GM12878 (cell line): ENCODE results near the gene KLHL3. TPM values are rescaled to one million over a fixed set of nuclear protein-coding genes. Genes with fewer than 3 reads are reported as not detected.

ENCODE experiments used
- ATAC-seq: fragments of 200-7000 bp; cut with Tn5 transposase; 3 replicates; pipeline ENCODE4 v1.9.1; 2020; ENCODE audit warnings: mild to moderate bottlenecking, moderate library complexity
- BruUV-seq: library from RNA; stranded (reverse); fragments of 400-500 nt; replicated peaks from 2 replicates; lab custom pipeline; 2021; lab: Mats Ljungman, UMichigan
- CTCF ChIA-PET: fragments of 300-600 bp; sonication (Branson Sonifier 250); formaldehyde crosslinking; extraction: SDS; loops from one replicate; lab custom pipeline; 2021; ENCODE audit warnings: inconsistent platforms; lab: Yijun Ruan, JAX
- POLR2A ChIA-PET: fragments of 350-600 bp; formaldehyde crosslinking; extraction: SDS; loops from one replicate; lab custom pipeline; 2021; ENCODE audit warnings: inconsistent platforms; lab: Charles Lee
- RAD21 ChIA-PET: fragments of 300-600 bp; sonication (Branson Sonifier 250); formaldehyde crosslinking; loops from one replicate; lab custom pipeline; 2023; ENCODE audit warnings: antibody characterized with exemption; ENCODE audit not compliant: unreplicated experiment; lab: Charles Lee
- SMC1A ChIA-PET: fragments of 300-600 bp; sonication (Branson Sonifier 250); formaldehyde crosslinking; loops from one replicate; lab custom pipeline; 2023; ENCODE audit not compliant: unreplicated experiment, uncharacterized antibody; lab: Charles Lee
- DNase-seq: peaks from one replicate; pipeline ENCODE4 v3.0.0-alpha.2; 2011; ENCODE audit warnings: low read depth, low spot score
- FAIRE-seq: peaks from 3 replicates; lab custom pipeline; 2011; peaks lifted over from hg19 to GRCh38; lab: Jason Lieb, UNC
- H2AFZ ChIP-seq: 2 replicates; pipeline ENCODE4 v1.6.0; 2011; ENCODE audit warnings: low read depth, low read length, control low read depth; ENCODE audit not compliant: control insufficient read depth
- H3K27ac ChIP-seq: 2 replicates; pipeline ENCODE4 v1.5.1; 2011; ENCODE audit warnings: control low read depth; ENCODE audit not compliant: control insufficient read depth, insufficient read depth
- H3K27me3 ChIP-seq, 2 experiments: replicated peaks in 1 of 2; 2 replicates each; pipeline versions ENCODE4 v1.6.0 to v1.6.1; 2011; ENCODE audit warnings: low read length in 1 of 2; ENCODE audit not compliant: control insufficient read depth in 2 of 2, insufficient read depth in 2 of 2
- H3K36me3 ChIP-seq, 2 experiments: 2 replicates each; pipeline ENCODE4 v1.5.1; 2011; ENCODE audit warnings: low read length in 1 of 2; ENCODE audit not compliant: control insufficient read depth in 2 of 2, insufficient read depth in 2 of 2
- H3K4me1 ChIP-seq: 2 replicates; pipeline ENCODE4 v1.6.1; 2011; ENCODE audit warnings: mild to moderate bottlenecking, low read length, moderate library complexity, mixed read lengths; ENCODE audit not compliant: control insufficient read depth, insufficient read depth
- H3K4me2 ChIP-seq: 2 replicates; pipeline ENCODE4 v1.6.0; 2011; ENCODE audit warnings: control low read depth; ENCODE audit not compliant: control insufficient read depth, insufficient read depth
- H3K4me3 ChIP-seq: fragments of 200-600 bp; sonication (generic); 2 replicates; pipeline ENCODE4 v1.5.1; 2016
- H3K79me2 ChIP-seq: 2 replicates; pipeline ENCODE4 v1.6.0; 2011; ENCODE audit warnings: low read length; ENCODE audit not compliant: control insufficient read depth, insufficient read depth
- H3K9ac ChIP-seq: 2 replicates; pipeline ENCODE4 v1.8.0; 2011; ENCODE audit warnings: low read length, control low read depth, mixed read lengths; ENCODE audit not compliant: control insufficient read depth, insufficient read depth
- H3K9me3 ChIP-seq: replicated peaks from 3 replicates; pipeline ENCODE4 v1.5.1; 2011; ENCODE audit warnings: mild to moderate bottlenecking, low read length; ENCODE audit not compliant: control insufficient read depth, insufficient read depth
- H4K20me1 ChIP-seq: 2 replicates; pipeline ENCODE4 v1.6.0; 2011; ENCODE audit not compliant: control insufficient read depth, insufficient read depth
- CHD1 ChIP-seq: IDR thresholded peaks from 2 replicates; pipeline ENCODE4 v1.6.1; 2012; ENCODE audit warnings: low read depth, low read length, improper control_type of control experiment
- CHD2 ChIP-seq: IDR thresholded peaks from 2 replicates; pipeline ENCODE4 v1.6.1; 2011; ENCODE audit warnings: low read depth, low read length, improper control_type of control experiment, borderline replicate concordance
- IRF3 ChIP-seq: fragments of 450-650 bp; IDR thresholded peaks from 2 replicates; pipeline ENCODE4 v1.6.1; 2014; ENCODE audit warnings: mild to moderate bottlenecking
- MAX ChIP-seq: IDR thresholded peaks from 2 replicates; pipeline ENCODE4 v1.6.1; 2012; ENCODE audit warnings: low read depth, low read length, improper control_type of control experiment
- NFYA ChIP-seq: IDR thresholded peaks from 2 replicates; pipeline ENCODE4 v1.6.1; 2011; ENCODE audit warnings: low read depth, mild to moderate bottlenecking, low read length, improper control_type of control experiment, borderline replicate concordance
- NR2C1 ChIP-seq: fragments of 450-650 bp; IDR thresholded peaks from 2 replicates; pipeline ENCODE4 v1.6.1; 2017; ENCODE audit warnings: antibody characterized with exemption, mild to moderate bottlenecking, moderate library complexity
- NR2F1 ChIP-seq: fragments of 450-650 bp; conservative IDR thresholded peaks from 2 replicates; pipeline ENCODE4 v1.6.1; 2017; ENCODE audit warnings: mild to moderate bottlenecking
- POLR2AphosphoS5 ChIP-seq: IDR thresholded peaks from 2 replicates; pipeline ENCODE4 v1.6.1; 2011; ENCODE audit warnings: mild to moderate bottlenecking, low read length, inconsistent platforms
- SPI1 ChIP-seq: IDR thresholded peaks from 2 replicates; pipeline ENCODE4 v1.6.1; 2011; ENCODE audit warnings: low read depth, mild to moderate bottlenecking, low read length, moderate library complexity, borderline replicate concordance; ENCODE audit not compliant: insufficient read depth
- SREBF1 ChIP-seq: IDR thresholded peaks from 2 replicates; pipeline ENCODE4 v1.6.1; 2012; ENCODE audit warnings: mild to moderate bottlenecking, low read length
- TAF1 ChIP-seq: IDR thresholded peaks from 2 replicates; pipeline ENCODE4 v1.6.1; 2011; ENCODE audit warnings: mild to moderate bottlenecking, low read depth, low read length, borderline replicate concordance
- YY1 ChIP-seq: IDR thresholded peaks from 2 replicates; pipeline ENCODE4 v1.6.1; 2011; ENCODE audit warnings: low read depth, mild to moderate bottlenecking, low read length
- WGBS: methylation state at CpG from one replicate; pipeline ENCODE4 v1.1.6; 2016; ENCODE audit warnings: low lambda C conversion rate; ENCODE audit not compliant: insufficient replicate concordance, insufficient coverage; ENCODE audit errors: missing lambda C conversion rate; 5-methylcytosine and 5-hydroxymethylcytosine counted together
- in situ Hi-C: fragments of 300-500 bp; cut with MboI; formaldehyde crosslinking; loops from 9 replicates; pipeline ENCODE4 v1.14.3; 2018; ENCODE audit warnings: mixed read lengths
- intact Hi-C: fragments of 100-400 bp; cut with micrococcal nuclease; formaldehyde crosslinking; loops from one replicate; pipeline ENCODE4 v1.14.2; 2022; ENCODE audit not compliant: unreplicated experiment
- polyA plus RNA-seq, 11 experiments: library from polyadenylated mRNA; depleted of rRNA in 4 of 11; unstranded in 6 of 11; stranded (reverse) in 5 of 11; fragments of >200 nt; fragmentation: Nextera tagmentation in 4 of 11; fragmentation: Illumina TruSeq in 1 of 11; extraction: Ambion mirVana in 4 of 11; extraction: Trizol in 1 of 11; gene quantifications; 1 replicate in 1 of 11; 2 replicates in 10 of 11; pipeline versions ENCODE4 v1.2.1 to v1.2.3, GENCODE V29; 2011 to 2016; ENCODE audit warnings: inconsistent platforms in 2 of 11, missing spikeins in 2 of 11, low read depth in 1 of 11
- total RNA-seq, 4 experiments: library from RNA; depleted of rRNA in 3 of 4; stranded (reverse); fragments of >200 nt in 3 of 4; fragmentation: Illumina TruSeq in 1 of 4; extraction: Trizol in 1 of 4; gene quantifications; 2 replicates each; pipeline versions ENCODE4 v1.2.1 to v1.2.3, GENCODE V29; 2013 to 2021
- TF ChIP-seq, protein P1 (sequence below): fragments of 450-650 bp; IDR thresholded peaks from 2 replicates; pipeline ENCODE4 v1.6.1; 2017; ENCODE audit warnings: mild to moderate bottlenecking, moderate library complexity

KLHL3 gene
- total and polyA plus RNA-seq, 10 of the 15 experiments (the other 5 are each of a cell fraction or from before 2014, with no cell fraction given): 1.7 to 11.7 (median 5.6) TPM

GRCh38 chr5:137598399-137598798, 137.5 kb downstream of the KLHL3 start:
- TF ChIP-seq CHD1: no peak
- no peak for TF ChIP-seq YY1
- TF ChIP-seq IRF3: no peak
- TF ChIP-seq NFYA: no peak
- in situ Hi-C loops (no loop called here), intact Hi-C loops (no loop called here)
- under 1% methylated on average over 6 of the region's 6 CpGs for WGBS
- H3K36me3 ChIP-seq: no peaks in the 10 kb centered on the region
- no peaks in the 10 kb centered on the region for H3K4me1 ChIP-seq
- ATAC-seq: no peak
- DNase-seq: no peak
- ChIA-PET RAD21 (no interaction called here), SMC1A (no interaction called here), CTCF (interaction anchor here (0.8 kb wide), 1 partner anchor 31 kb away, joined by 3 read pairs; no protein-coding TSS in a partner anchor), POLR2A (no interaction called here)
- no peak overlapping the region for H2AFZ ChIP-seq
- H3K79me2 ChIP-seq: no peaks in the 10 kb centered on the region
- H3K4me2 ChIP-seq: no peak overlapping the region
- H4K20me1 ChIP-seq: no peaks in the 10 kb centered on the region
- H3K4me3 ChIP-seq: no peak overlapping the region
- no peaks in the 10 kb centered on the region for H3K9me3 ChIP-seq
- no TSS peak for BruUV-seq
- H3K27me3 ChIP-seq: no peaks in the 10 kb centered on the region; a peak in 2 of 4 replicates
- H3K9ac ChIP-seq: no peak overlapping the region
- no peak for FAIRE-seq
- no peak overlapping the region for H3K27ac ChIP-seq

DNA sequence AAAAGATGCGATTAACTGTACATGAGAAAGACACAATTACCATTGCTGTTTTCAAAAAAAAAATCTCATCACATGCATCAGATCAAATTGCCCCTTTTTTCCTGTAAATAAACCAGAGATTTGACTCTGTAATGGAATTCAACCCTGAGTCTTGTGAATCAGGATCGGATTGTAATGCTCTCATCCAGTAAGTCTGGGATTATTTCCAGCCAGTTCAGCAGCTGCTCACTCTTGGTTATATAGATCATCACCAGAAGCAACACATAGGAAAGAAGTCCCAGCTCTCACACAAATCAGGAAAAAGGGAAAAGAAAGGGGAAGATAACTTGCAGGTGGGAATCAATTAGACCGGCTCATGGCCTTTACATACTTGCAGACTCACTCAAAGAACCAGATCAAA, 138.9 kb downstream of the KLHL3 start:
- Histone ChIP-seq H3K79me2 (no peaks in the 10 kb centered on the region), H3K36me3 (no peaks in the 10 kb centered on the region), H2AFZ (no peak overlapping the region), H3K9ac (no peak overlapping the region), H4K20me1 (no peaks in the 10 kb centered on the region), H3K4me3 (no peak overlapping the region), H3K27me3 (no peaks in the 10 kb centered on the region; a peak in 1 of 4 replicates), H3K4me2 (no peak overlapping the region), H3K4me1 (no peaks in the 10 kb centered on the region), H3K27ac (no peak overlapping the region), H3K9me3 (no peaks in the 10 kb centered on the region)
- RAD21 ChIA-PET: no interaction called here
- 50% methylated on average over 3 of the region's 3 CpGs for WGBS
- POLR2A ChIA-PET: no interaction called here
- CTCF ChIA-PET: no interaction called here
- no peak for FAIRE-seq
- DNase-seq: no peak
- in situ Hi-C loops: no loop called here
- BruUV-seq: no TSS peak
- no peak for ATAC-seq
- SMC1A ChIA-PET: no interaction called here
- intact Hi-C loops: no loop called here
- TF ChIP-seq NR2F1 (no peak), SPI1 (no peak), NR2C1 (no peak), MAX (no peak), POLR2AphosphoS5 (no peak), SREBF1 (no peak), TAF1 (no peak), CHD2 (no peak)
- TF ChIP-seq, protein P1, sequence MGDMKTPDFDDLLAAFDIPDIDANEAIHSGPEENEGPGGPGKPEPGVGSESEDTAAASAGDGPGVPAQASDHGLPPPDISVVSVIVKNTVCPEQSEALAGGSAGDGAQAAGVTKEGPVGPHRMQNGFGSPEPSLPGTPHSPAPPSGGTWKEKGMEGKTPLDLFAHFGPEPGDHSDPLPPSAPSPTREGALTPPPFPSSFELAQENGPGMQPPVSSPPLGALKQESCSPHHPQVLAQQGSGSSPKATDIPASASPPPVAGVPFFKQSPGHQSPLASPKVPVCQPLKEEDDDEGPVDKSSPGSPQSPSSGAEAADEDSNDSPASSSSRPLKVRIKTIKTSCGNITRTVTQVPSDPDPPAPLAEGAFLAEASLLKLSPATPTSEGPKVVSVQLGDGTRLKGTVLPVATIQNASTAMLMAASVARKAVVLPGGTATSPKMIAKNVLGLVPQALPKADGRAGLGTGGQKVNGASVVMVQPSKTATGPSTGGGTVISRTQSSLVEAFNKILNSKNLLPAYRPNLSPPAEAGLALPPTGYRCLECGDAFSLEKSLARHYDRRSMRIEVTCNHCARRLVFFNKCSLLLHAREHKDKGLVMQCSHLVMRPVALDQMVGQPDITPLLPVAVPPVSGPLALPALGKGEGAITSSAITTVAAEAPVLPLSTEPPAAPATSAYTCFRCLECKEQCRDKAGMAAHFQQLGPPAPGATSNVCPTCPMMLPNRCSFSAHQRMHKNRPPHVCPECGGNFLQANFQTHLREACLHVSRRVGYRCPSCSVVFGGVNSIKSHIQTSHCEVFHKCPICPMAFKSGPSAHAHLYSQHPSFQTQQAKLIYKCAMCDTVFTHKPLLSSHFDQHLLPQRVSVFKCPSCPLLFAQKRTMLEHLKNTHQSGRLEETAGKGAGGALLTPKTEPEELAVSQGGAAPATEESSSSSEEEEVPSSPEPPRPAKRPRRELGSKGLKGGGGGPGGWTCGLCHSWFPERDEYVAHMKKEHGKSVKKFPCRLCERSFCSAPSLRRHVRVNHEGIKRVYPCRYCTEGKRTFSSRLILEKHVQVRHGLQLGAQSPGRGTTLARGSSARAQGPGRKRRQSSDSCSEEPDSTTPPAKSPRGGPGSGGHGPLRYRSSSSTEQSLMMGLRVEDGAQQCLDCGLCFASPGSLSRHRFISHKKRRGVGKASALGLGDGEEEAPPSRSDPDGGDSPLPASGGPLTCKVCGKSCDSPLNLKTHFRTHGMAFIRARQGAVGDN: no peak
